ENCODE data around the gene TMEM72.

GRCh38 chr10:44882166-44882720, 28.9 kb upstream of the TMEM72 start:
- TF ChIP-seq EZH2 (IDR thresholded peaks at IDR 0.05), result no peak
- no peak for TF ChIP-seq POLR2AphosphoS5 (IDR thresholded peaks at IDR 0.05; ENCODE audit: borderline replicate concordance, low read depth, low read length)
- TF ChIP-seq FOXP2 (optimal IDR thresholded peaks at IDR 0.05; ENCODE audit: control extremely low read depth, extremely low read length, insufficient read depth), result no peak
